GM21360 (cell line): ENCODE results near the gene COX10.

Experiments
- ATAC-seq: cut with Tn5 transposase; IDR thresholded peaks from one replicate; pipeline ENCODE4 v1.9.1; 2021; ENCODE audit warnings: mild to moderate bottlenecking, moderate library complexity; ENCODE audit not compliant: unreplicated experiment

COX10 gene

GRCh38 chr17:14245002-14245401 is 175.7 kb downstream of the COX10 start:
- no peak for ATAC-seq

- ATAC-seq = no peak
Observed at GRCh38 chr17:14245629-14246028, 176.3 kb downstream of the COX10 start.
